Kidney (tissue), 14 donors: ENCODE data around the gene GP5. TPM values are rescaled to one million over a fixed set of nuclear protein-coding genes. Genes with fewer than 3 reads are reported as not detected.

ENCODE experiments used
- DNase-seq, 5 donors: peaks; one replicate each; pipeline ENCODE4 v3.0.0-alpha.2; 2013 to 2020
- FAIRE-seq: peaks from 2 replicates; lab custom pipeline; 2012; peaks lifted over from hg19 to GRCh38; lab: Jason Lieb, UNC
- H3K27ac ChIP-seq, 2 donors: one replicate each; pipeline ENCODE4 v1.7.0; 2013; ENCODE audit warnings: low read depth in 2 of 2, low read length in 2 of 2, inconsistent platforms in 1 of 2
- H3K27me3 ChIP-seq: one replicate; pipeline ENCODE4 v1.7.1; 2013; ENCODE audit warnings: low read length, inconsistent platforms; ENCODE audit not compliant: control insufficient read depth, insufficient read depth
- H3K36me3 ChIP-seq, 3 donors: one replicate each; pipeline versions ENCODE4 v1.7.0 to v1.7.1; 2013; ENCODE audit warnings: low read length in 3 of 3, control low read depth in 1 of 3, inconsistent platforms in 1 of 3; ENCODE audit not compliant: insufficient read depth in 3 of 3, control insufficient read depth in 2 of 3
- H3K4me1 ChIP-seq, 3 donors: one replicate each; pipeline versions ENCODE4 v1.7.0 to v1.7.1; 2013; ENCODE audit warnings: low read length in 3 of 3, inconsistent platforms in 1 of 3, low read depth in 1 of 3; ENCODE audit not compliant: control insufficient read depth in 2 of 3, insufficient read depth in 2 of 3
- H3K4me3 ChIP-seq, 3 donors: one replicate each; pipeline versions ENCODE4 v1.7.0 to v1.8.1; 2013; ENCODE audit warnings: low read length in 3 of 3, control low read depth in 1 of 3, inconsistent platforms in 1 of 3
- H3K9ac ChIP-seq, 3 donors: one replicate each; pipeline versions ENCODE4 v1.7.0 to v1.7.1; 2013; ENCODE audit warnings: low read length in 3 of 3, control low read depth in 1 of 3, inconsistent platforms in 1 of 3
- H3K9me3 ChIP-seq, 3 donors: one replicate each; pipeline versions ENCODE4 v1.7.0 to v1.7.1; 2013; ENCODE audit warnings: low read length in 3 of 3, control low read depth in 1 of 3, inconsistent platforms in 1 of 3; ENCODE audit not compliant: control insufficient read depth in 2 of 3, insufficient read depth in 1 of 3
- CTCF ChIP-seq: IDR thresholded peaks from 3 replicates; pipeline ENCODE4 v1.5.1; 2012; ENCODE audit warnings: mild to moderate bottlenecking, moderate library complexity, borderline replicate concordance; ENCODE audit not compliant: insufficient read depth; ENCODE audit errors: extremely low read depth
- intact Hi-C: fragments of 100-400 bp; cut with DNase I; formaldehyde crosslinking; loops from one replicate; pipeline ENCODE4 v1.11.1; 2022
- polyA plus RNA-seq: library from polyadenylated mRNA; stranded (reverse); fragments of 350-450 nt; fragmentation: Illumina TruSeq; extraction: RNeasy Lipid Tissue Mini Kit (QIAGEN cat#74804); gene quantifications from one replicate; pipeline ENCODE4 v1.2.3, GENCODE V29; 2014; ENCODE audit warnings: low read depth, low replicate concordance; ENCODE audit not compliant: insufficient read depth
- total RNA-seq: library from RNA; stranded (reverse); fragmentation: NEBNext Ultra II Directional; extraction: Animal tissue kit (Norgen Biotek cat#: 25700); gene quantifications from one replicate; pipeline ENCODE4 v1.2.1, GENCODE V29; 2021
- donor health status: control.
- donor health status: control.
- donor health status: control.
- donor health status: control.
- donor health status: control.
- donor health status: DM: yes; HTN: yes; CAD: no.
- donor health status: Normal renal cell carcinoma (clear cell type).

GP5 gene
- total and polyA plus RNA-seq, 2 donors from 2014 or later: 0.22 TPM; not detected in 1

- no peak overlapping the region for H3K27ac ChIP-seq
- no peak overlapping the region for H3K9ac ChIP-seq
- H3K36me3 ChIP-seq: no peaks in the 10 kb centered on the region
- TF ChIP-seq CTCF: no peak
- intact Hi-C loops: no loop called here
- no peaks in the 10 kb centered on the region for H3K4me1 ChIP-seq
- FAIRE-seq: no peak
- no peak overlapping the region for H3K4me3 ChIP-seq
- DNase-seq: peak in 1 of 5 donors; percentile 33
- no peaks in the 10 kb centered on the region for H3K27me3 ChIP-seq
- no peaks in the 10 kb centered on the region for H3K9me3 ChIP-seq
These were observed 24.1 kb downstream of the GP5 start for GRCh38 chr3:194374935-194375334.

GRCh38 chr3:194373899-194374298, 25.2 kb downstream of the GP5 start:
- Histone ChIP-seq H3K27me3 (no peaks in the 10 kb centered on the region), H3K4me3 (no peak overlapping the region)
- no peak for FAIRE-seq

GRCh38 chr3:194373028-194373427, 26.0 kb downstream of the GP5 start:
- FAIRE-seq: no peak
- H3K9ac ChIP-seq: no peak overlapping the region
- no peak overlapping the region for H3K4me3 ChIP-seq
- no peaks in the 10 kb centered on the region for H3K4me1 ChIP-seq
- no peaks in the 10 kb centered on the region for H3K27me3 ChIP-seq
- H3K27ac ChIP-seq: no peak overlapping the region
- H3K36me3 ChIP-seq: no peaks in the 10 kb centered on the region
- intact Hi-C loops: no loop called here
- TF ChIP-seq CTCF: no peak
- no peaks in the 10 kb centered on the region for H3K9me3 ChIP-seq
- peak in 1 of 5 donors; percentile 32 for DNase-seq

More at GRCh38 chr3:194373899-194374298, 25.2 kb downstream of the GP5 start:
- Histone ChIP-seq H3K9me3 (no peaks in the 10 kb centered on the region), H3K27ac (no peak overlapping the region), H3K9ac (no peak overlapping the region), H3K4me1 (no peaks in the 10 kb centered on the region), H3K36me3 (no peaks in the 10 kb centered on the region)
- intact Hi-C loops: no loop called here
- TF ChIP-seq CTCF: no peak
- peak in 1 of 5 donors; percentile 35 for DNase-seq

- H3K4me3 ChIP-seq: no peak overlapping the region
- H3K9me3 ChIP-seq: no peaks in the 10 kb centered on the region
- H3K9ac ChIP-seq: no peak overlapping the region
- H3K36me3 ChIP-seq: no peaks in the 10 kb centered on the region
- no peak for TF ChIP-seq CTCF
- no peaks in the 10 kb centered on the region for H3K27me3 ChIP-seq
- DNase-seq (peak in 1 of 5 donors; percentile 17), FAIRE-seq (no peak)
- no peaks in the 10 kb centered on the region for H3K4me1 ChIP-seq
- H3K27ac ChIP-seq: no peak overlapping the region
- intact Hi-C loops: no loop called here
These were observed 28.3 kb downstream of the GP5 start for GRCh38 chr3:194370753-194371152.
